Astrocyte (in vitro differentiated cells and primary cell): ENCODE results near the gene CSF2.

Experiments used
- EZH2 ChIP-seq: IDR thresholded peaks from 2 replicates; pipeline ENCODE4 v1.6.1; 2012; ENCODE audit warnings: mild to moderate bottlenecking, low read length, inconsistent platforms; ENCODE audit not compliant: insufficient read depth
- TF ChIP-seq, protein P1 (sequence below): IDR thresholded peaks from 2 replicates; pipeline ENCODE4 v1.5.1; 2011; ENCODE audit warnings: low read depth, mild to moderate bottlenecking, inconsistent platforms, low read length, moderate library complexity; ENCODE audit not compliant: insufficient read depth

DNA sequence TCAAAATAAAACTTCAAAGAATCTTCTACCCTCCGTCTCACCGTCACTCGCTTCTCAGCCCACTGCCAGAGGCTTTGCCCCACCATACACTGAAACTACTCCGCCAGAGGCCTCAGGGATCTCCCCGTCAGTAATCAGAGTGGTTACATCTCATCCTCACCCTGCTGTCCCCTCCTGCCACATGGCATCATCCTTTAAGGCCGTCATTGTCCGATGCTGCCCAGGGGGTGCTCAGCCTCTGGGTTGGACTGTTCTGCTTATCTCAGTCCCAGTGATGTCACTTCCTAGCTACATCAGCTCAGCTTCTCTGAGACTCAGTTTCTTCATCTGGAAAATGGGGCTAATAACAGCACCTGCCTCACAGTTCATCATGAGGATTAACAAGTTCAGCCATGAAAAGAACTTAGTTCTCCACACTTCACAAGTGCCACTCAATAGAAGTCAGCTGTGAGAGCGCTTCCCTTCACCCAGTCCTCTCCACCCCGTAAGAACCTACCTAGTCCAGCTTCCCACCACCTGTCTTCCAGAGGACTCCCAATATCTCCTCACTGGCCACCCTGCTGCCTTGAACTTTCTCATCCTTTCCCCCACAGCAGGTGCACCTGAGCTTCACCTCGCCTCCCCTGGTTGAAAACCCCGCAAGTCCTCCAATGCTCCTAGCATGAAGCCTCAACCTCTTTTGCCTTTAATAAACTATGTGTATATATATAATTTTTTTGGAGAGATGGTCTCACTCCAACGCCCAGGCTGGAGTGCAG, 15.9 kb upstream of the CSF2 start:
- TF ChIP-seq, protein P1, sequence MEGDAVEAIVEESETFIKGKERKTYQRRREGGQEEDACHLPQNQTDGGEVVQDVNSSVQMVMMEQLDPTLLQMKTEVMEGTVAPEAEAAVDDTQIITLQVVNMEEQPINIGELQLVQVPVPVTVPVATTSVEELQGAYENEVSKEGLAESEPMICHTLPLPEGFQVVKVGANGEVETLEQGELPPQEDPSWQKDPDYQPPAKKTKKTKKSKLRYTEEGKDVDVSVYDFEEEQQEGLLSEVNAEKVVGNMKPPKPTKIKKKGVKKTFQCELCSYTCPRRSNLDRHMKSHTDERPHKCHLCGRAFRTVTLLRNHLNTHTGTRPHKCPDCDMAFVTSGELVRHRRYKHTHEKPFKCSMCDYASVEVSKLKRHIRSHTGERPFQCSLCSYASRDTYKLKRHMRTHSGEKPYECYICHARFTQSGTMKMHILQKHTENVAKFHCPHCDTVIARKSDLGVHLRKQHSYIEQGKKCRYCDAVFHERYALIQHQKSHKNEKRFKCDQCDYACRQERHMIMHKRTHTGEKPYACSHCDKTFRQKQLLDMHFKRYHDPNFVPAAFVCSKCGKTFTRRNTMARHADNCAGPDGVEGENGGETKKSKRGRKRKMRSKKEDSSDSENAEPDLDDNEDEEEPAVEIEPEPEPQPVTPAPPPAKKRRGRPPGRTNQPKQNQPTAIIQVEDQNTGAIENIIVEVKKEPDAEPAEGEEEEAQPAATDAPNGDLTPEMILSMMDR, result no peak
- no peak for TF ChIP-seq EZH2
